Activated CD8-positive, alpha-beta memory T cell treated with anti-CD3 and anti-CD28 coated beads, Interleukin-2, amount 50 U/mL, for 1 hour (primary cell): ENCODE measurements around the gene SRSF6.
"Not testable (repeated sequence)": the region's sequence is repeated elsewhere in the genome, so short reads cannot be mapped to it uniquely, and the experiment has no call there.

ENCODE experiments used
- DNase-seq: peaks from one replicate; pipeline ENCODE4 v3.0.0-alpha.2; 2020; ENCODE audit errors: extremely low read depth

SRSF6 gene

GRCh38 chr20:43448748-43449535 lies 8.8 kb upstream of the SRSF6 start:
- DNase-seq, result no peak

- DNase-seq, result no peak
These were observed 6.6 kb upstream of the SRSF6 start for GRCh38 chr20:43450841-43451799.

- no peak for DNase-seq
These were observed 5.1 kb upstream of the SRSF6 start for GRCh38 chr20:43452404-43453126.

- DNase-seq, result not testable (repeated sequence)
These were observed 1.4 kb upstream of the SRSF6 start for GRCh38 chr20:43456252-43456651.

GRCh38 chr20:43456809-43457639 lies 672 bp upstream of the SRSF6 start:
- peak; percentile 67 for DNase-seq

GRCh38 chr20:43458422-43458924 lies 777 bp downstream of the SRSF6 start:
- DNase-seq, result no peak

- no peak for DNase-seq
These were observed 1.6 kb downstream of the SRSF6 start for GRCh38 chr20:43459022-43459942.

- DNase-seq, result no peak
These were observed 2.6 kb downstream of the SRSF6 start for GRCh38 chr20:43460172-43460829.

- no peak for DNase-seq
These were observed 3.1 kb downstream of the SRSF6 start for GRCh38 chr20:43460830-43461200.

GRCh38 chr20:43461894-43462659 lies 4.4 kb downstream of the SRSF6 start:
- no peak for DNase-seq

- DNase-seq, result no peak
These were observed 5.2 kb downstream of the SRSF6 start for GRCh38 chr20:43462660-43463526.

GRCh38 chr20:43463527-43464218 lies 6.0 kb downstream of the SRSF6 start:
- DNase-seq, result no peak

GRCh38 chr20:43464219-43464790 lies 6.6 kb downstream of the SRSF6 start:
- no peak for DNase-seq

GRCh38 chr20:43465625-43465943 lies 7.9 kb downstream of the SRSF6 start:
- no peak for DNase-seq

GRCh38 chr20:43467589-43467988 lies 9.9 kb downstream of the SRSF6 start:
- DNase-seq, result no peak

GRCh38 chr20:43472671-43473380 lies 15.1 kb downstream of the SRSF6 start:
- no peak for DNase-seq
